Adrenal gland (tissue), 12 donors: ENCODE results near the gene CISH. TPM values are rescaled to one million over a fixed set of nuclear protein-coding genes. Genes with fewer than 3 reads are reported as not detected.

Experiments
- DNase-seq, 7 donors: peaks; one replicate each; pipeline ENCODE4 v3.0.0-alpha.2; 2019 to 2020
- H3K27ac ChIP-seq, 5 donors: fragments of 200-600 bp; sonication (generic) in 4 of 5; 1 replicate in 3 of 5; 2 replicates in 2 of 5; pipeline versions ENCODE4 v1.5.1 to v1.8.0; 2016 to 2020; ENCODE audit warnings: mild to moderate bottlenecking in 1 of 5
- H3K27me3 ChIP-seq: fragments of 200-600 bp; 2 replicates; pipeline ENCODE4 v1.8.0; 2021
- H3K36me3 ChIP-seq, 2 donors: fragments of 200-600 bp; replicated peaks in 1 of 2; 1 replicate in 1 of 2; 2 replicates in 1 of 2; pipeline versions ENCODE4 v1.5.1 to v1.8.0; 2018 to 2022
- H3K4me1 ChIP-seq, 2 donors: fragments of 200-600 bp; replicated peaks in 1 of 2; 1 replicate in 1 of 2; 2 replicates in 1 of 2; pipeline versions ENCODE4 v1.5.1 to v1.8.0; 2018 to 2021
- H3K4me3 ChIP-seq, 4 donors: fragments of 200-600 bp; sonication (generic) in 3 of 4; one replicate each; pipeline ENCODE4 v1.5.1; 2016 to 2018
- H3K9me3 ChIP-seq, 3 donors: fragments of 200-600 bp; sonication (generic) in 1 of 3; replicated peaks in 1 of 3; 1 replicate in 2 of 3; 2 replicates in 1 of 3; pipeline versions ENCODE4 v1.5.1 to v1.8.0; 2016 to 2021
- CTCF ChIP-seq, 6 experiments: fragments of 450-650 bp in 4 of 6; fragments of 200-600 bp in 2 of 6; sonication (generic) in 1 of 6; IDR thresholded peaks; 1 replicate in 5 of 6; 2 replicates in 1 of 6; pipeline versions ENCODE4 v1.5.1 to v1.8.0; 2016 to 2021; ENCODE audit warnings: antibody characterized with exemption in 6 of 6, mild to moderate bottlenecking in 2 of 6, moderate library complexity in 1 of 6
- POLR2A ChIP-seq, 2 donors: fragments of 450-650 bp; IDR thresholded peaks; one replicate each; pipeline ENCODE4 v1.6.1; 2017; ENCODE audit warnings: antibody characterized with exemption in 2 of 2, mild to moderate bottlenecking in 2 of 2, moderate library complexity in 1 of 2
- WGBS, 4 donors: extraction: QIAGEN DNeasy Blood & Tissue Kit in 2 of 4; methylation state at CpG; one replicate each; pipeline versions ENCODE4 v1.1.5 to v1.1.7; 2013 to 2017; 5-methylcytosine and 5-hydroxymethylcytosine counted together
- intact Hi-C, 2 donors: fragments of 100-400 bp; cut with DNase I; formaldehyde crosslinking; loops; one replicate each; pipeline versions ENCODE4 v1.14.1 to v1.15.0; 2022 to 2023
- polyA plus RNA-seq, 3 donors: library from polyadenylated mRNA; stranded (reverse); fragments of 200-250 nt in 2 of 3; fragments of 350-450 nt in 1 of 3; fragmentation: Illumina TruSeq in 1 of 3; extraction: RNeasy Lipid Tissue Mini Kit (QIAGEN cat#74804) in 1 of 3; gene quantifications; one replicate each; pipeline ENCODE4 v1.2.3, GENCODE V29; 2013 to 2014
- total RNA-seq, 9 donors: library from RNA; depleted of rRNA in 4 of 9; stranded (reverse); fragments of >200 nt in 4 of 9; fragments of 120-200 nt in 1 of 9; fragmentation: NEBNext Ultra II Directional in 1 of 9; extraction: Animal tissue kit (Norgen Biotek cat#: 25700) in 1 of 9; gene quantifications; one replicate each; pipeline versions ENCODE4 v1.1.0 to v1.2.4, GENCODE V29; 2013 to 2023
- donor health status: healthy with polysubstance abuse.
- donor health status: Bipolar disorder and iron deficiency.
- donor health status: DM: yes; HTN: yes; CAD: no.
- donor health status: DM: no; HTN: no; CAD: no.
- donor health status: DM: no; HTN: no; CAD: no.
- donor health status: DM: yes; HTN: yes; CAD: no.

The CISH gene
- total and polyA plus RNA-seq, 12 donors: 1.8 to 12.6 (median 5.1) TPM

- Histone ChIP-seq H3K4me3 (no peak overlapping the region), H3K9me3 (no peaks in the 10 kb centered on the region), H3K36me3 (no peaks in the 10 kb centered on the region), H3K27me3 (no peaks in the 10 kb centered on the region), H3K27ac (no peak overlapping the region), H3K4me1 (peaks cover 5 to 20% of the 10 kb centered on the region in 2 donors)
- TF ChIP-seq CTCF (IDR thresholded peaks at IDR 0.05) (no peak), POLR2A (IDR thresholded peaks at IDR 0.05) (no peak)
- intact Hi-C loops: no loop called here
- 54 to 84% (median 67%) methylated on average over 1 to 2 of the region's 2 CpGs for WGBS, 4 donors
- no peak for DNase-seq
Observed at GRCh38 chr3:50563867-50564266, 47.7 kb downstream of the CISH start.

- Histone ChIP-seq H3K9me3 (no peaks in the 10 kb centered on the region), H3K27me3 (no peaks in the 10 kb centered on the region), H3K4me3 (no peak overlapping the region), H3K36me3 (no peaks in the 10 kb centered on the region), H3K4me1 (peaks cover 1 to 11% of the 10 kb centered on the region in 2 donors), H3K27ac (no peak overlapping the region)
- TF ChIP-seq CTCF (IDR thresholded peaks at IDR 0.05): no peak
- no peak for TF ChIP-seq POLR2A (IDR thresholded peaks at IDR 0.05)
- WGBS, 4 donors: 76 to 90% (median 83%) methylated on average over 1 to 2 of the region's 2 CpGs
- intact Hi-C loops: no loop called here
- DNase-seq: no peak
Observed at GRCh38 chr3:50562861-50563260, 48.7 kb downstream of the CISH start.

GRCh38 chr3:50559702-50560101 lies 51.9 kb downstream of the CISH start:
- H3K4me1 ChIP-seq: no peaks in the 10 kb centered on the region
- no peak overlapping the region for H3K4me3 ChIP-seq
- intact Hi-C loops: no loop called here
- H3K27me3 ChIP-seq: no peaks in the 10 kb centered on the region
- no peaks in the 10 kb centered on the region for H3K9me3 ChIP-seq
- no peak overlapping the region for H3K27ac ChIP-seq
- no peak for TF ChIP-seq CTCF (IDR thresholded peaks at IDR 0.05)
- TF ChIP-seq POLR2A (IDR thresholded peaks at IDR 0.05): no peak
- H3K36me3 ChIP-seq: no peaks in the 10 kb centered on the region
- no peak for DNase-seq

- TF ChIP-seq POLR2A (IDR thresholded peaks at IDR 0.05) (no peak), CTCF (IDR thresholded peaks at IDR 0.05) (no peak)
- intact Hi-C loops: no loop called here
- Histone ChIP-seq H3K27me3 (no peaks in the 10 kb centered on the region), H3K36me3 (no peaks in the 10 kb centered on the region), H3K4me1 (no peaks in the 10 kb centered on the region), H3K27ac (no peak overlapping the region), H3K9me3 (no peaks in the 10 kb centered on the region), H3K4me3 (no peak overlapping the region)
- DNase-seq: no peak
- WGBS, 4 donors: 70 to 79% (median 77%) methylated on average over 7 of the region's 7 CpGs
Observed at GRCh38 chr3:50557915-50558314, 53.7 kb downstream of the CISH start.
